Lung (tissue), 12 donors: ENCODE measurements around the gene DHX34. TPM values are rescaled to one million over a fixed set of nuclear protein-coding genes. Genes with fewer than 3 reads are reported as not detected.

ENCODE experiments used
- ATAC-seq: fragments of 200-7000 bp; cut with Tn5 transposase; one replicate; pipeline ENCODE4 v1.9.1; 2020; ENCODE audit warnings: moderate number of reproducible peaks; ENCODE audit not compliant: insufficient read depth, low FRiP score
- DNase-seq, 3 donors: peaks; one replicate each; pipeline ENCODE4 v3.0.0-alpha.2; 2013 to 2017
- H3K27ac ChIP-seq, 2 donors: one replicate each; pipeline ENCODE4 v1.5.1; 2013; ENCODE audit warnings: mild to moderate bottlenecking in 2 of 2, moderate library complexity in 2 of 2, control low read depth in 1 of 2, inconsistent platforms in 1 of 2, low read depth in 1 of 2, low read length in 1 of 2
- H3K27me3 ChIP-seq, 3 donors: one replicate each; pipeline ENCODE4 v1.5.1; 2013; ENCODE audit warnings: low read length in 2 of 3; ENCODE audit not compliant: control insufficient read depth in 3 of 3, insufficient read depth in 3 of 3
- H3K36me3 ChIP-seq, 4 donors: one replicate each; pipeline ENCODE4 v1.5.1; 2013; ENCODE audit warnings: low read length in 4 of 4, mild to moderate bottlenecking in 1 of 4, moderate library complexity in 1 of 4; ENCODE audit not compliant: control insufficient read depth in 4 of 4, insufficient read depth in 4 of 4
- H3K4me1 ChIP-seq, 5 donors: one replicate each; pipeline ENCODE4 v1.5.1; 2013; ENCODE audit warnings: low read length in 5 of 5, mild to moderate bottlenecking in 2 of 5, moderate library complexity in 1 of 5; ENCODE audit not compliant: control insufficient read depth in 5 of 5, insufficient read depth in 5 of 5
- H3K4me3 ChIP-seq: one replicate; pipeline ENCODE4 v1.5.1; 2013; ENCODE audit warnings: mild to moderate bottlenecking, control low read depth, moderate library complexity
- H3K9ac ChIP-seq, 2 donors: one replicate each; pipeline ENCODE4 v1.5.1; 2013; ENCODE audit warnings: low read length in 2 of 2, control low read depth in 1 of 2; ENCODE audit not compliant: insufficient read depth in 1 of 2
- H3K9me3 ChIP-seq, 4 donors: one replicate each; pipeline ENCODE4 v1.5.1; 2013; ENCODE audit warnings: low read length in 3 of 4, mild to moderate bottlenecking in 1 of 4, moderate library complexity in 1 of 4; ENCODE audit not compliant: control insufficient read depth in 4 of 4, insufficient read depth in 3 of 4
- WGBS, 2 donors: extraction: QIAGEN DNeasy Blood & Tissue Kit; methylation state at CpG; one replicate each; pipeline ENCODE4 v1.1.7; 2013; 5-methylcytosine and 5-hydroxymethylcytosine counted together
- polyA plus RNA-seq, 2 donors: library from polyadenylated mRNA; stranded (reverse); fragments of 200-250 nt; gene quantifications; one replicate each; pipeline ENCODE4 v1.2.1, GENCODE V29; 2013
- total RNA-seq, 2 donors: library from RNA; depleted of rRNA in 1 of 2; stranded (reverse); fragments of >200 nt in 1 of 2; gene quantifications; one replicate each; pipeline ENCODE4 v1.2.1, GENCODE V29; 2014 to 2021
- TF ChIP-seq, protein P1 (sequence below): IDR thresholded peaks from 2 replicates; pipeline ENCODE4 v1.5.1; 2012; ENCODE audit warnings: mild to moderate bottlenecking; ENCODE audit errors: control extremely low read depth, extremely low read depth
- donor health status: control.
- donor health status: control.
- donor health status: Bipolar disorder and iron deficiency.
- donor health status: healthy.
- donor health status: DM: yes; HTN: yes; CAD: no.

The DHX34 gene
- total and polyA plus RNA-seq, 4 donors: 13.5 to 24.2 (median 16.5) TPM

DNA sequence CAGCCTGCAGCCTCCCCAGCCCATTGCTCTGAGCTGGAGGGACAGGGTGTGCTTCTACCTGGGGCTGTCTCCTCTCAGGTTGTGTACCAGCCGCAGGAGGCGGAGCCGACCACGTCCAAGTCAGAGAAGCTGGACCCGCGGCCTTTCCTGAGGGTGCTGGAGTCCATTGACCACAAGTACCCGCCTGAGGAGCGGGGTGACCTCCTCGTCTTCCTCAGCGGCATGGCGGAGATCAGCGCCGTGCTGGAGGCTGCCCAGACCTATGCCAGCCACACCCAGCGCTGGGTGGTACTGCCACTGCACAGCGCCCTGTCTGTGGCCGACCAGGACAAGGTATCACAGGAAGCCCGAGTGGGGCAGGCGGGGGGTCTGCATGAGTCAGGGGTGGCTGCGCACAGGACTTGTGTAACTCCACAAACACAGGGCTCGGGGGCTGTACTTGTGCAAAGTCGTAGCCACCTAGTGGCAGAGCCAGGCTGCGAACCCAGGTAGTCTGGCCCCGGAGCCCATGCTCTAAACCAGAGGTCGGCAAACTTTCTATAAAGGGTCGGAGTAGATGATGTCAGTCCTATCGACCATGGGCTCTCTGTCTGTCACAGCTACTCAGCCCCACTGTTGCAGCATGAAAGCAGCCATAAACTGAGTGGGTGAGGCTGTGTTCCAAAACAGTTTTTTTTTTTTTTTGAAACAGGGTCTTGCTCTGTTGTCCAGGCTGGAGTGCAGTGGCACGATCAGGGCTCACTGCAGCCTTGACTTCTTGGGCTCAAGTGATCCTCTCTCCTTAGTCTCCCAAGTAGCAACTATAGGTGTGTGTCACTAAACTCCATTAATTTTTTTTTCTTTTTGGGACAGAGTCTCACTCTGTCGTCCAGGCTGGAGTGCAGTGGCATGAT is 8.9 kb downstream of the DHX34 start:
- DNase-seq: no peak
- WGBS, 2 donors: 95 to 97% methylated on average over 28 of the region's 28 CpGs

DNA sequence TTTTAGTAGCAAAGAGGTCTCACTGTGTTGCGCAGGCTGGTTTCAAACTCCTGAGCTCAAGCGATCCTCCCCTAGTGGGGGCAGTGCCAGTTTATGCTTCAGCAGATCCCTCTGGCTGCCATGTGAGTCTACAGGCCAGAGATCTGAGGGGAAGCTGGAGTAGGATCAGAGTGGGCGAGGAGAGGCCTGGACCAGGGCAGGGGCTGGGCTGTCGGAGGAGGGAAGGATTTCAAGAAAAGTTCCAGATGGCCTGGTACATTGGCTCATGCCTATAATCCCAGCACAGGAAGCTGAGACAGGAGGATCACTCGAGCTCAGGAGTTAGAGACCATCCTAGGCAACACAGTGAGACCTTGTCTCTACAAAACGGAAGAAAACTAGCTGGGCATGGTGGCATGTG is 9.8 kb downstream of the DHX34 start:
- no peak overlapping the region for H3K27ac ChIP-seq
- 91 to 93% methylated on average over 6 of the region's 6 CpGs for WGBS, 2 donors
- H3K36me3 ChIP-seq: peaks cover 30 to 65% (median 39%) of the 10 kb centered on the region in 4 donors
- no peak overlapping the region for H3K4me3 ChIP-seq
- TF ChIP-seq, protein P1, sequence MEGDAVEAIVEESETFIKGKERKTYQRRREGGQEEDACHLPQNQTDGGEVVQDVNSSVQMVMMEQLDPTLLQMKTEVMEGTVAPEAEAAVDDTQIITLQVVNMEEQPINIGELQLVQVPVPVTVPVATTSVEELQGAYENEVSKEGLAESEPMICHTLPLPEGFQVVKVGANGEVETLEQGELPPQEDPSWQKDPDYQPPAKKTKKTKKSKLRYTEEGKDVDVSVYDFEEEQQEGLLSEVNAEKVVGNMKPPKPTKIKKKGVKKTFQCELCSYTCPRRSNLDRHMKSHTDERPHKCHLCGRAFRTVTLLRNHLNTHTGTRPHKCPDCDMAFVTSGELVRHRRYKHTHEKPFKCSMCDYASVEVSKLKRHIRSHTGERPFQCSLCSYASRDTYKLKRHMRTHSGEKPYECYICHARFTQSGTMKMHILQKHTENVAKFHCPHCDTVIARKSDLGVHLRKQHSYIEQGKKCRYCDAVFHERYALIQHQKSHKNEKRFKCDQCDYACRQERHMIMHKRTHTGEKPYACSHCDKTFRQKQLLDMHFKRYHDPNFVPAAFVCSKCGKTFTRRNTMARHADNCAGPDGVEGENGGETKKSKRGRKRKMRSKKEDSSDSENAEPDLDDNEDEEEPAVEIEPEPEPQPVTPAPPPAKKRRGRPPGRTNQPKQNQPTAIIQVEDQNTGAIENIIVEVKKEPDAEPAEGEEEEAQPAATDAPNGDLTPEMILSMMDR: no peak
- peaks cover 0 to 3% (median 0%) of the 10 kb centered on the region in 5 donors for H3K4me1 ChIP-seq
- ATAC-seq (no peak), DNase-seq (no peak)
- H3K27me3 ChIP-seq: no peaks in the 10 kb centered on the region
- H3K9me3 ChIP-seq: peaks cover 0 to 7% (median 0%) of the 10 kb centered on the region in 4 donors
- H3K9ac ChIP-seq: no peak overlapping the region

More for the DNA sequence above, 8.9 kb downstream of the DHX34 start:
- Histone ChIP-seq H3K9me3 (peaks cover 0 to 7% (median 0%) of the 10 kb centered on the region in 4 donors), H3K9ac (no peak overlapping the region), H3K27ac (no peak overlapping the region), H3K4me3 (no peak overlapping the region), H3K36me3 (peaks cover 33 to 69% (median 38%) of the 10 kb centered on the region in 4 donors), H3K4me1 (peaks cover 0 to 3% (median 0%) of the 10 kb centered on the region in 5 donors), H3K27me3 (no peaks in the 10 kb centered on the region)
- TF ChIP-seq, protein P1: no peak
- no peak for ATAC-seq

DNA sequence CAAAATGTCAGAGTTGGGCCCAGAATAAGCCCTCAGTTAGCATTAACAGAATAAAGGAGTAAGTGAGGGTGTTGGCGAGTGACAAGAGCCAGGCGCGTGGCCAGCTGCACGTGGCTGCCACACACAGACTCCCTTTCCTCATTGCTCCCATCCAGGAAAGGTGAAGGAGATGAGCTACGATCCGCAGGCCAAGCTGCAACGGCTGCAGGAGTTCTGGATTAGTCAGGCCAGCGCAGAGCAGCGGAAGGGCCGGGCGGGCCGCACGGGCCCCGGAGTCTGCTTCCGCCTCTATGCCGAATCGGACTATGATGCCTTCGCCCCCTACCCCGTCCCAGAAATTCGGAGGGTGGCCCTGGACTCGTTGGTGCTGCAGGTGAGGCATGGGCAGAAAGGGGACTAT is 13.2 kb downstream of the DHX34 start:
- DNase-seq: no peak
- Histone ChIP-seq H3K9ac (no peak overlapping the region), H3K27ac (no peak overlapping the region), H3K36me3 (peaks cover 12 to 60% (median 29%) of the 10 kb centered on the region in 4 donors), H3K4me3 (no peak overlapping the region), H3K9me3 (peaks cover 0 to 8% (median 0%) of the 10 kb centered on the region in 4 donors), H3K4me1 (no peaks in the 10 kb centered on the region), H3K27me3 (no peaks in the 10 kb centered on the region)
- ATAC-seq: no peak
- TF ChIP-seq, protein P1: no peak
- WGBS, 2 donors: 93 to 97% methylated on average over 21 of the region's 21 CpGs
